NCI-H2196 (cell line): Measurements from ENCODE around the gene PI16.

ENCODE experiments used
- DNase-seq: peaks from one replicate; lab custom pipeline; 2025; ENCODE audit not compliant: unreplicated experiment; lab: John Stamatoyannopoulos, UW

The PI16 gene

DNA sequence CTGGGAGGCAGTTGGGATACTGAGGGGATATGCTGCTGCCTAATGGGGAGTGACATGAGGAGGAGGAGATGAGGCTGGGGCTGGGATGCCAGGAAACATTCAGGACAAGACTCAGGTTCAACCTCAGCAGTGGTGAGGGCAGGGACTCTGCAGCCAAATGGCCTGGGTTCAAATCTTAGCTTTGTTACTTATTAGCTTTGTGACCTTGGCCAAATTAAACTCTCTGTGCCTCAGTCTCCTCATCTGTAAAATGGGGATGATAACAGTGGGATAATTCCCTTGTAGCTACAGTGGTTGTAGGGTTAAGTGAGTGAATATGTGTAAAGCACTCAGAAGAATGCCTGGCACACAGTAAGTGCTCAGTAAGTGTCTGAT, 1.9 kb downstream of the PI16 start:
- no peak for DNase-seq

- DNase-seq: no peak
Measured at GRCh38 chr6:36957773-36958271, 3.3 kb downstream of the PI16 start.

DNA sequence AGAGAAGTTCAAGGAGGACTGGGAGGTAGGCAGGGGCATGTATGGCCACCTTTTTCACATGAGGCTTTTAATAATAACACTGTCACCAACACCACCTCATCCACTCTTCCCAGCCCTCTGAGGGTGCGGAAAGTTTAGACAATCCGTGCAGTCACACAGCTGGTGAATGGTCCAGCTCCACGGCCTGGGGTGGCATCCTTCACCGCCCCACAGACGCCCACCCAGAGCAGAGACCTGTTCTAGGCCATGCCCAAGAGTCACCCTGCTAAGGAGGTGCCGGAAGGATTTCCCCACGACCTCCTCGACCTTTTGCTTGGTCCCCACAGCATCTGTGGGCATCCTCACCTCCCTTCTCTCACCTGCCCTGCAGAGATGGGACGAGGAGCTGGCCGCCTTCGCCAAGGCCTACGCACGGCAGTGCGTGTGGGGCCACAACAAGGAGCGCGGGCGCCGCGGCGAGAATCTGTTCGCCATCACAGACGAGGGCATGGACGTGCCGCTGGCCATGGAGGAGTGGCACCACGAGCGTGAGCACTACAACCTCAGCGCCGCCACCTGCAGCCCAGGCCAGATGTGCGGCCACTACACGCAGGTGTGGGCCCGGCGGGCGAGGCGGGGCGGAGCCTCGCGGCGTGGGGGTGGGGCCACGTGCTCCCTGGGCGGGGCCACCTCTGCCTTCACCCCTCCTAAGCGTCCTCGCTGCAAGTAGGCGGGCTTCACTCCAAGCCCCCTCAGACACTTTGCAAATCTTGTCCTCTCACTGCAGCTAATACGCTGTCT, 4.4 kb downstream of the PI16 start:
- DNase-seq: no peak

DNA sequence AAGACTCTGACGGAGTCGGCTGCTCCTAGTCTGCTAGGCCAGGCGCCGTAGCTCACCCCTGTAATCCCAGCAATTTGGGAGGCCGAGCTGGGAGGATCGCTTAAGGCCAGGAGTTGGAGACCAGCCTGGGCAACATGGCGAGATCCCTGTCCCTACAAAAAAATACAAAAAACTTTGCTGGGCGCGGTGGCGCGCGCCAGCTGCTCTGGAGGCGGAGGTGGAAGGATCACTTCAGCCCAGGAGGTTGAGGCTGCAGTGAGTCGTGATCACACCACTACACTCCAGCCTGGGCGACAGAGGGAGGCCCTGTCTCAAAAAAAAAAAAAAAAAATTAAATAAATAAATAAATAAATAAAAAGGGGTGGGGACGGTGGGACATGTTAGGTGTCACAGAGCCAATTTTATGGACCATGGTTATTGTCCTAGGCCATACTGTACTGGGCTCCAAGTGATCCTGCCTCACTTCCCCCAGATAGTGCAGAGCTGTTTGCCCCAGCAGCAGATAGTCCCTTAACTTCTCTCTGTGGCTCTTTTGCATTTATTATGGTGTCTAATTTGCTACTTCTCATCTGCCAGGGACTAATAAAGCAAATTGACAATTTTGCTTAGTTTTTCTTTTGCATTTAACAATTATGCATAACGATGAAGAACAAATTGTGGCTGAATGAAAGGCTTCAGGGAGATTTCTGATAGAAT, 5.2 kb downstream of the PI16 start:
- no peak for DNase-seq

DNA sequence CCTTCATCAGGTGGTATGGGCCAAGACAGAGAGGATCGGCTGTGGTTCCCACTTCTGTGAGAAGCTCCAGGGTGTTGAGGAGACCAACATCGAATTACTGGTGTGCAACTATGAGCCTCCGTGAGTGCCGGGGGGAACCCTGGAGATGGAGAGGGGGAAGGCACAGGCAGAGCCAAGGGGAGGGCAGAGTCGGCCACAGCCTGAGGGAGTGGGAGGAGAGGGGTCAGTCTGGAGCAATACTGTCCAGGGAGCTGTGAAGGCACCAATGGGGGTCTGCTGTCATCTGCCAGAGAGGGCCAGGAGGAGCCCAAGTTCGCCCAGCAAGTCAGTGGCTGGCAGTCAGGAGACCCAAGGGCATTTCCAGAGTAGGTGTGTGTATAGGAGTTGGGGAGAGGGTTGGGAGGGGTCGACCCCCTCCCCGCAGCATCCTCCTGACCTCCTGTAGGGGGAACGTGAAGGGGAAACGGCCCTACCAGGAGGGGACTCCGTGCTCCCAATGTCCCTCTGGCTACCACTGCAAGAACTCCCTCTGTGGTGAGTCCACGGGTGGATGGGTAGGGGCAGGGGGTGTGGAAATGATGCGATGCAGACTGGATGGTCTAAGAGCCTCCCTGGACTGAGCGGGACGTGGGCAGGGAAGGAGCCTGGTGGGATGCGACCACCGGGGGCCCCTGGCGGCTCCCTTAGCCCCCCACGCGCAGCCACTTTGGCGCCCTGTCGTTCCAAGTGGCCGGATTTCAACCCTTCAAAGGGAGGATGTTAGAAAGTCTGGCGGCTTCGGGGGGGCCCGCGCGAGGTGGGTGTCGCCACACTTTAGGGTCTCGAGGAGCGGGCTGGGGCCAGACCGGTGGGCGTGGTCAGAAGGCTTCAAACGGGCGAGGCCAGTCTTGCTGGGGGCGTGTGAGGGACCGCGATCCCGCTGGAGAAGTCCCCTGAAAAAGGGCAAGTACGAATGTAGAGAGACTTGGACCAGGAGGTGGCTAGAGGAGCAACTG, 7.2 kb downstream of the PI16 start:
- no peak for DNase-seq

DNA sequence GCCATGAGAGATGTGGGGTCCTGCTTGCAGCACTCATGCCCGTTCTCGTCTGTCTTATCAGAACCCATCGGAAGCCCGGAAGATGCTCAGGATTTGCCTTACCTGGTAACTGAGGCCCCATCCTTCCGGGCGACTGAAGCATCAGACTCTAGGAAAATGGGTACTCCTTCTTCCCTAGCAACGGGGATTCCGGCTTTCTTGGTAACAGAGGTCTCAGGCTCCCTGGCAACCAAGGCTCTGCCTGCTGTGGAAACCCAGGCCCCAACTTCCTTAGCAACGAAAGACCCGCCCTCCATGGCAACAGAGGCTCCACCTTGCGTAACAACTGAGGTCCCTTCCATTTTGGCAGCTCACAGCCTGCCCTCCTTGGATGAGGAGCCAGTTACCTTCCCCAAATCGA, 8.3 kb downstream of the PI16 start:
- peak; percentile 70 for DNase-seq

GRCh38 chr6:36963451-36964290, 9.1 kb downstream of the PI16 start:
- peak; percentile 83 for DNase-seq

DNA sequence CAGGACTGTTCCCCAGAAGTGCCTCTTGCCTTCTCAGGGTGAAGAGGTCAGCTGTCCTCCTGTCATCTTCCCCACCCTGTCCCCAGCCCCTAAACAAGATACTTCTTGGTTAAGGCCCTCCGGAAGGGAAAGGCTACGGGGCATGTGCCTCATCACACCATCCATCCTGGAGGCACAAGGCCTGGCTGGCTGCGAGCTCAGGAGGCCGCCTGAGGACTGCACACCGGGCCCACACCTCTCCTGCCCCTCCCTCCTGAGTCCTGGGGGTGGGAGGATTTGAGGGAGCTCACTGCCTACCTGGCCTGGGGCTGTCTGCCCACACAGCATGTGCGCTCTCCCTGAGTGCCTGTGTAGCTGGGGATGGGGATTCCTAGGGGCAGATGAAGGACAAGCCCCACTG, 9.8 kb downstream of the PI16 start:
- no peak for DNase-seq

- no peak for DNase-seq
Measured at GRCh38 chr6:36964908-36965307, 10.4 kb downstream of the PI16 start.

- no peak for DNase-seq
Measured at GRCh38 chr6:36967301-36967700, 12.8 kb downstream of the PI16 start.

GRCh38 chr6:36967757-36968156, 13.2 kb downstream of the PI16 start:
- no peak for DNase-seq

GRCh38 chr6:36968266-36968977, 13.9 kb downstream of the PI16 start:
- peak; percentile 20 for DNase-seq

GRCh38 chr6:36969240-36969691, 14.7 kb downstream of the PI16 start:
- no peak for DNase-seq

- DNase-seq: no peak
Measured at GRCh38 chr6:36969988-36970891, 15.7 kb downstream of the PI16 start.

- DNase-seq: no peak
Measured at GRCh38 chr6:36970892-36971842, 16.6 kb downstream of the PI16 start.

GRCh38 chr6:36971921-36972673, 17.6 kb downstream of the PI16 start:
- DNase-seq: no peak

DNA sequence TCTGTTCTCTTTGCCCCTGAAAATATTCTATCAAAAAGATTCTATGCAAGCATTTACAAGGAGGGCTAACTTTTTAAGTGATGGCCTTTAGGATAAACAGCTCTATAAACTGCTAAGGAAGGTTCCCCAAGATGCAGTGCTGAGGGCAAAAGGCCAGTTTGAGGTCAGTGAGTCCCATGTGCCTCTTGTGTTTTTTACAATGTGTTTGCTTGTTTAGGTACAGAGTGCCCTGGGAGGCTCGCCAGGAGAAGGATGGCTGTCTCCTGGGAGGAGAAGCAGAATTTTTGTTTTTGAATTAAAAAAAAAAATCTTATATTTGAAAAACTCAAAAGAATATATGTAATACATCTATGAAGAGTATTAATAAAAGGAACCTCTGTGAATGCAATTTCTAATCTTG, 18.7 kb downstream of the PI16 start:
- DNase-seq: no peak
